ENCODE data around the gene ARHGAP15. TPM values are rescaled to one million over a fixed set of nuclear protein-coding genes. Genes with fewer than 3 reads are reported as not detected.

The ARHGAP15 gene
- polyA plus RNA-seq, 1 experiment: not detected

DNA sequence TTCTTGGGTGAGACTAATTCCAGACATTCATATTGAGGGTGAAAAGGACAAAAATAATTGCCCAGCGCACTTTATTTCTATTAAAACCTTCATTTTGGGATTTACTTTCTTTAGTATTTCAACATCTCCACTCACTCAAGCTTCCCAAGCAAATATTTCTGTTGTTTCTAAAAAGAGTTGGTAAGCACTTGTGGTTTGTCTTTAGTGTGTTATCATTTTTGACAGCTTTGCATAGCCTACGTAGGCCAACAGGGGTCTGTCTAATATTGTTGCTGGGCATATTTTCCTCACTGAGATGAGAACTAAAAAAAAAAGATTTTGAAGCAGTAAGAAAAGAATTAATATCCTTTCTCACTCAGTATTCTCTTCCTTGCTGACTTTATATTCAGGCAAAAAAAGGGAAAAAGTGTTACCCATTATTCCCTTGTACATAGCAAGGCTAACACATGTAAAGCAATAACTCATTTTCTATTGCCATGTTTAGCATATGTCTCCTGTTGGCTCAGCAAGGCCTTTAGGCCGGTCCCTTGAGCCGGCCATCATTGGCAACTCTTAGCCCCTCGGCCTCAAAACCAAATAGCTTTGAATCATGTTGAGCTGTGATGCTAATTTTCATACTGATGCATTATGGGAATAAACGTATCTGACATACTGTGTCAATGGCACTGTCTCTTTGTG is 494.2 kb downstream of the ARHGAP15 start:
- TF ChIP-seq, protein P1, sequence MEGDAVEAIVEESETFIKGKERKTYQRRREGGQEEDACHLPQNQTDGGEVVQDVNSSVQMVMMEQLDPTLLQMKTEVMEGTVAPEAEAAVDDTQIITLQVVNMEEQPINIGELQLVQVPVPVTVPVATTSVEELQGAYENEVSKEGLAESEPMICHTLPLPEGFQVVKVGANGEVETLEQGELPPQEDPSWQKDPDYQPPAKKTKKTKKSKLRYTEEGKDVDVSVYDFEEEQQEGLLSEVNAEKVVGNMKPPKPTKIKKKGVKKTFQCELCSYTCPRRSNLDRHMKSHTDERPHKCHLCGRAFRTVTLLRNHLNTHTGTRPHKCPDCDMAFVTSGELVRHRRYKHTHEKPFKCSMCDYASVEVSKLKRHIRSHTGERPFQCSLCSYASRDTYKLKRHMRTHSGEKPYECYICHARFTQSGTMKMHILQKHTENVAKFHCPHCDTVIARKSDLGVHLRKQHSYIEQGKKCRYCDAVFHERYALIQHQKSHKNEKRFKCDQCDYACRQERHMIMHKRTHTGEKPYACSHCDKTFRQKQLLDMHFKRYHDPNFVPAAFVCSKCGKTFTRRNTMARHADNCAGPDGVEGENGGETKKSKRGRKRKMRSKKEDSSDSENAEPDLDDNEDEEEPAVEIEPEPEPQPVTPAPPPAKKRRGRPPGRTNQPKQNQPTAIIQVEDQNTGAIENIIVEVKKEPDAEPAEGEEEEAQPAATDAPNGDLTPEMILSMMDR (IDR thresholded peaks at IDR 0.05; ENCODE audit: insufficient read depth, low read depth, low read length): no peak
- CTCF ChIA-PET: no interaction called here
- POLR2A ChIA-PET: no interaction called here
- Histone ChIP-seq H3K36me3 (ENCODE audit: control insufficient read depth, insufficient read depth, low read length) (no peaks in the 10 kb centered on the region), H3K4me3 (ENCODE audit: low read depth, low read length) (no peak overlapping the region), H3K27me3 (ENCODE audit: control insufficient read depth, insufficient read depth, low read length) (no peaks in the 10 kb centered on the region)
- no peak for DNase-seq (ENCODE audit: low read depth)

DNA sequence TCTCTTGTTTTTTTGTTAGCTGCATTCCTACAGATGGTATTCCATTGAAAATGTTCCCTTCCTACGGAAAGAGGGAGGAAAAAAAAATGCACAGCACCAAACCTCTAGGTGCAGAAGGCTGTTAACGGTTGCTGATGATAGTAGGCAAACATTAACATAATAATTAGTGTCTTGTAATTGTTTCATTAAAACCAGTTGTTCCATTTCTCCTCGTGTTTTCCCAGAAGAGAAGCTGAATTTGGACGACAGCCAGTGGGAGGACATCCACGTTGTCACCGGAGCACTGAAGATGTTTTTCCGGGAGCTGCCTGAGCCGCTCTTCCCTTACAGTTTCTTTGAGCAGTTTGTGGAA is 494.7 kb downstream of the ARHGAP15 start:
- no peak overlapping the region for H3K4me3 ChIP-seq (ENCODE audit: low read depth, low read length)
- ChIA-PET CTCF (no interaction called here), POLR2A (no interaction called here)

GRCh38 chr2:143629340-143629739 is 500.1 kb downstream of the ARHGAP15 start:
- CTCF ChIA-PET: no interaction called here
- DNase-seq (ENCODE audit: low read depth): peak; percentile 60
- TF ChIP-seq, protein P1 (IDR thresholded peaks at IDR 0.05; ENCODE audit: insufficient read depth, low read depth, low read length): no peak

More for the DNA sequence above, 494.7 kb downstream of the ARHGAP15 start:
- TF ChIP-seq, protein P1 (IDR thresholded peaks at IDR 0.05; ENCODE audit: insufficient read depth, low read depth, low read length): no peak
- DNase-seq (ENCODE audit: low read depth): no peak
- H3K36me3 ChIP-seq (ENCODE audit: control insufficient read depth, insufficient read depth, low read length): no peaks in the 10 kb centered on the region
- H3K27me3 ChIP-seq (ENCODE audit: control insufficient read depth, insufficient read depth, low read length): no peaks in the 10 kb centered on the region

GRCh38 chr2:143632751-143633374 is 503.6 kb downstream of the ARHGAP15 start:
- H3K27me3 ChIP-seq (ENCODE audit: control insufficient read depth, insufficient read depth, low read length): no peaks in the 10 kb centered on the region
- no peak overlapping the region for H3K4me3 ChIP-seq (ENCODE audit: low read depth, low read length)
- ChIA-PET CTCF (no interaction called here), POLR2A (no interaction called here)
- TF ChIP-seq, protein P1 (IDR thresholded peaks at IDR 0.05; ENCODE audit: insufficient read depth, low read depth, low read length): no peak
- no peak for DNase-seq (ENCODE audit: low read depth)
- no peaks in the 10 kb centered on the region for H3K36me3 ChIP-seq (ENCODE audit: control insufficient read depth, insufficient read depth, low read length)

More at GRCh38 chr2:143629340-143629739, 500.1 kb downstream of the ARHGAP15 start:
- H3K36me3 ChIP-seq (ENCODE audit: control insufficient read depth, insufficient read depth, low read length): no peaks in the 10 kb centered on the region
- H3K4me3 ChIP-seq (ENCODE audit: low read depth, low read length): no peak overlapping the region
- POLR2A ChIA-PET: no interaction called here
- H3K27me3 ChIP-seq (ENCODE audit: control insufficient read depth, insufficient read depth, low read length): no peaks in the 10 kb centered on the region

- Histone ChIP-seq H3K36me3 (ENCODE audit: control insufficient read depth, insufficient read depth, low read length) (no peaks in the 10 kb centered on the region), H3K4me3 (ENCODE audit: low read depth, low read length) (no peak overlapping the region), H3K27me3 (ENCODE audit: control insufficient read depth, insufficient read depth, low read length) (no peaks in the 10 kb centered on the region)
- ChIA-PET CTCF (no interaction called here), POLR2A (no interaction called here)
- TF ChIP-seq, protein P1 (IDR thresholded peaks at IDR 0.05; ENCODE audit: insufficient read depth, low read depth, low read length): no peak
- DNase-seq (ENCODE audit: low read depth): no peak
Observed at GRCh38 chr2:143633419-143633818, 504.2 kb downstream of the ARHGAP15 start.
